ENCODE data around the gene RPTOR.

RPTOR gene

DNA sequence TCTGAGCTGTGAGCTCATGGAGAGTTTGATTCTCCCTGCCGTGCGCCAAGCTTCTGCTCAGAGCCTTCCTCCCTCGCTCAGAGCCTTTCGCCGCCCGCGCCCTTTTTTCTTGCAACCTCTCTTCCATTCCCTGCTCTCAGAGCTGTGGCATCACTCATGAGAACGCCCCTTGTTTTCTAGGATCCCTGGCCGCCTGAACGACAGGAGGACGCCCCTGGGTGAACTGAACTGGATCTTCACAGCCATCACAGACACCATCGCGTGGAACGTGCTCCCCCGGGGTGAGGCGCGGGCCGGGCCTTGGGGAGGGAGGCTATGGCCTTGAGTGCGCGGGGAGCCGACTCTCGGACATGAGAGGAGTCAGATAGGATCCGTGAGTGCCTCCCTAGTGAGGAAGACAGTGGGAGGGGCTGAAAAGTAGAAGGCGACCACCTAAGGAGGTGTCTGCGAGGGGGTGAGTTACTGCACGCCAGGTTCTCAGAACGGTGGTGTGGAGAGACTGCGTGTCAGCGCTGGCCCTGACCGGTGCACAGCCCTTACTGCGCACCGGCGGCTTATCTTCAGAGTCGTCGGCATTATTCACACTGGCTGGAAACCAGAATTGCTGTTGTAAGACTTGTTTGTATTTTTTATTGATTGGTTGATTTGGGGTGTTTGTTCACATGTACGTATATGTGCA is 277.5 kb downstream of the RPTOR start:
- TF ChIP-seq POLR2A (IDR thresholded peaks at IDR 0.05; ENCODE audit: low read depth, low read length) = no peak
- DNase-seq (ENCODE audit: insufficient read length, low spot score) (no peak), FAIRE-seq (no peak)

DNA sequence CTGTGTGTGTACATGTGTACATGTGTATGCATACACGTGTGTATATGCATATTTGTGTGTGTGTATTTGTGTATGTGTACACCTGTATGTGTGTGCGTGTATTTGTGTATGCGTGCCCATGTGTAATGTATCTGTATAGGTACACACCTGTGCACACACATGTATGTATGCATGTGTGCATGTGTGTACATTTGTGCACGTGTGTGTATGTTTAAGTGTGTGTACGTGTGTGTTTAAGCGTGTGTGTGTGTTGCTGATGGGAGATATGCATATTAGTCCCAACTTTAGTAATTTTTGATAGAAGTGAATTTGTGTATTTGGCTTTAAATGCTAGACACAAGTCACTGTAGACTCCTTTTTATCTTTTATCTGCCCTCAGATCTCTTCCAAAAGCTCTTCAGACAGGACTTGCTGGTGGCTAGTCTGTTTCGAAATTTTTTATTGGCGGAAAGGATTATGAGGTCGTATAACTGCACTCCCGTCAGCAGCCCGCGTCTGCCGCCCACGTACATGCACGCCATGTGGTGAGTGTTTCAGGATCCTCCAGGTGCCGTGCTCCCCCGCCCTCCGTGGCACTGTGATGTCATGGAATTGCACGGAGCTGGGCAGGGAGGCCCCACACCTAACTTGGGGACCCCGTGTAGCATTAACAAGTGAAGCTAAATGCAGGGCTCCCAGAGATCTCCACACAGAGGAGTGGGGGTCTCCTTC is 278.2 kb downstream of the RPTOR start:
- no peak for DNase-seq (ENCODE audit: insufficient read length, low spot score)
- FAIRE-seq = no peak
- no peak for TF ChIP-seq POLR2A (IDR thresholded peaks at IDR 0.05; ENCODE audit: low read depth, low read length)

DNA sequence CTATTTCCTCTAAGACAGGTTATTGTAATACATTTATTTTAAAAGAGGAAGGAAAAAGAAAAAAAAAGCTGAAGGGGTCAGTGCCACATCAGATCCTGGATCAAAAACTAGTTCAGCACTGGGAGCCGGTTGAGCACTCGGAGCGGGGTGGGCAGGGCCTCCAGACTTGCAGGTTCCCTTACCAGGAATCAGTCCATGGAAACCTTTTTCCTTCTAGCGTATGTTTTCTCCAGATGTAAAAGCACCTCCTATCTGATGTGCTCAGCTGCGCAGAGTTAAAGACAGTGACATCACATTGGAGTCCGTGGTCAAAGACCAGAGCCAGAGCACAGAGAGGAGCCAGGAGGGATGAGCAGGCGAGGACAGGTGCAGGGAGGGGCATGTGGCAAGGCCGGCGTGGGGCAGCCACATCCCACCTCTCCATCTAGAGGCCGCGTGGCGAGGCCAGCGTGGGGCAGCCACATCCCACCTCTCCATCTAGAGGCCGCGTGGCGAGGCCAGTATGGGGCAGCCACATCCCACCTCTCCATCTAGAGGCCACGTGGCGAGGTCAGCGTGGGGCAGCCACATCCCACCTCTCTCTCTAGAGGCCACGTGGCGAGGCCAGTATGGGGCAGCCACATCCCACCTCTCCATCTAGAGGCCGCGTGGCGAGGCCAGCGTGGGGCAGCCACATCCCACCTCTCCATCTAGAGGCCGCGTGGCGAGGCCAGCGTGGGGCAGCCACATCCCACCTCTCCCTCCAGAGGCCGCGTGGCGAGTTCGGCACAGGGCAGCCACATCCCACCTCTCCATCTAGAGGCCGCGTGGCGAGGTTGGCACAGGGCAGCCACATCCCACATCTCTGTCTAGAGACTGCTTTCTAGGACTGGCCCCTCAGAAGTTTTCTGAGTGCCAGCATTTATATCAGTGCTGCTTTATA is 280.2 kb downstream of the RPTOR start:
- no peak for FAIRE-seq
- no peak for DNase-seq (ENCODE audit: insufficient read length, low spot score)
- TF ChIP-seq POLR2A (IDR thresholded peaks at IDR 0.05; ENCODE audit: low read depth, low read length) = no peak

GRCh38 chr17:80825471-80826345 is 281.1 kb downstream of the RPTOR start:
- no peak for FAIRE-seq
- no peak for DNase-seq (ENCODE audit: insufficient read length, low spot score)

DNA sequence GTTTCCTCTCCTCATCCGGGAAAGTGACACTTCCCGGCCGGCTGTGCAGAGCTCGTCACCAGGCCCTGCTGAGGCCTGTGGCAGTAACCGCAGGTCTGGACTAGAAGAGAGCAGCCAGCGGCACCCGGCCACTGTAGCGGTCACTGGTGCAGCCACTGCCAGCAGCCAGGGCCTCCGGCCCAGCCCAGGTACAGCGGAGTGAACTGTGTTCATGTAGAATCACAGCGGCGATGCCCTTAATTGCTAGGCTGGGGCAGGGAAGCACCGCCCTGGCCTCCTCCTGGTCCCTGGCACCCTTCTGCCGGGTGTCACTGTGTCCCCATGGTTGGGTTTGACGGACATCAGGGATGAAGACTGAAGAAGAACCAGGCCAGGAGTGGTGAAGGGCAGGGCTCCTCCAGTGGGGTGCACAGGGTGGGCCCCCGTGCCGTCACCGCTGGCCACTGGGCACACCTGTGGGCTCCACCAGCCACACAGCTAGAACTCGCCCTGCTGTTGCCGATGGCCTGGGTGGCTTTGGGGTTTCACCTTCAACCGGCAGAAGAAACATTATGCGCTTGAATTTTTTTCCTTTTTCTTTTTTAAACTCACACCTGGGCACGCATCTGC is 281.8 kb downstream of the RPTOR start:
- DNase-seq (ENCODE audit: insufficient read length, low spot score) = no peak
- no peak for TF ChIP-seq POLR2A (IDR thresholded peaks at IDR 0.05; ENCODE audit: low read depth, low read length)
- FAIRE-seq = no peak

More at GRCh38 chr17:80825471-80826345, 281.1 kb downstream of the RPTOR start:
- TF ChIP-seq POLR2A (IDR thresholded peaks at IDR 0.05; ENCODE audit: low read depth, low read length) = no peak

GRCh38 chr17:80826955-80827645 is 282.5 kb downstream of the RPTOR start:
- FAIRE-seq (no peak), DNase-seq (ENCODE audit: insufficient read length, low spot score) (peak; percentile 97)

GRCh38 chr17:80827646-80828643 is 283.3 kb downstream of the RPTOR start:
- DNase-seq (ENCODE audit: insufficient read length, low spot score) = no peak
- no peak for FAIRE-seq
- TF ChIP-seq POLR2A (IDR thresholded peaks at IDR 0.05; ENCODE audit: low read depth, low read length) = no peak

More at GRCh38 chr17:80826955-80827645, 282.5 kb downstream of the RPTOR start:
- peak; percentile 26; the same call in 1 of the 2 replicates for TF ChIP-seq POLR2A (IDR thresholded peaks at IDR 0.05; ENCODE audit: low read depth, low read length)

DNA sequence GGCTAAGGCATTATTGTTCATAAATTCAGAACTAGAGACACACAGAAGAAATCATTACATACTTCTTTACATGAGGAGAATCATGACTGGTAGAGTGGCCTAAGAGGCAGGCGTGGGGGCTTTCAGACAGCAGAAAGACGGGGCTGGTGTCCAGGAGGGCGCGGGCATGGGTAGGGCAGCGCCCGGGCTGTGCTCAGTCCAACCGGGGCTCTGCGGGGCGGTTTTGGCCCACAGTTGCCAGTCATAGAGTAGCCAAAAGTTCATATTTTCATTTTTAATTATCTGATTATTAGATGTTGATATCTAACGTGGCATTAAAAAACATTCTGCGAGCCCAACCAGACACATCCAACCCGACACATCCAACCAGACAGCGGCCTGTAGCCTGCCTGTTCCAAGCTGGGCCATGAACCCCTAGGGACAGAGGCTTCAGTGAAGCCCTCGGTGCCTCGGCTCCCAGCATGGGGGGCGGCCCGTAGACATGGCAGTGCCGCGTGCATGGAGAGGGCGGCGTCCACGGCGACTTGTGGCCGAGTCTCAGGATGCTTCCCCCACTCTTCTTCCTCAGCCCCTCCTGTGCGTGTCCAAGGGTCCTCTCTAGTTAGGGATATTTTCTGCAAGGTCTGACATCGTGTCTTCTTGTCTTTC is 284.7 kb downstream of the RPTOR start:
- DNase-seq (ENCODE audit: insufficient read length, low spot score) = no peak
- no peak for TF ChIP-seq POLR2A (IDR thresholded peaks at IDR 0.05; ENCODE audit: low read depth, low read length)
- FAIRE-seq = no peak

GRCh38 chr17:80830020-80830780 is 285.6 kb downstream of the RPTOR start:
- DNase-seq (ENCODE audit: insufficient read length, low spot score) (no peak), FAIRE-seq (no peak)
- no peak for TF ChIP-seq POLR2A (IDR thresholded peaks at IDR 0.05; ENCODE audit: low read depth, low read length)

DNA sequence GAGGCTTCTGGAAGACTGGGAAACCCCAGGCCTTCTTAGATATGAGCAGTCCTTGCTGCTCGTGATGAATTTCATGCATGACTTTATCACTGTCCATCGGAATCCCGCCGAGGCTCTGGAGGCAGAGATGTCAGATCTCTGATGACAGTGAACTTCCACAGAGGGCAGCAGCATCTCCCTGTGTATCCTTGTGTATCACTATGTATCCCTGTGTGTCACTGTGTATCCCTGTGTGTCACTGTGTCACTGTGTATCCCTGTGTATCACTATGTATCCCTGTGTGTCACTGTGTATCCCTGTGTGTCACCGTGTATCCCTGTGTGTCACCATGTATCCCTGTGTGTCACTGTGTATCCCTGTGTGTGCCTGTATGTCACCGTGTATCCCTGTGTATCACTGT is 286.9 kb downstream of the RPTOR start:
- DNase-seq (ENCODE audit: insufficient read length, low spot score) (no peak), FAIRE-seq (no peak)
- no peak for TF ChIP-seq POLR2A (IDR thresholded peaks at IDR 0.05; ENCODE audit: low read depth, low read length)
